ENCODE measurements around the gene RIN1. TPM values are rescaled to one million over a fixed set of nuclear protein-coding genes. Genes with fewer than 3 reads are reported as not detected.

RIN1 gene
- total RNA-seq, 1 donor from 2014 or later: 2.3 TPM

- DNase-seq (ENCODE audit: low spot score, unreplicated experiment): peak; percentile 96
- no peaks in the 10 kb centered on the region for H3K9me3 Mint-ChIP-seq (ENCODE audit: low read depth)
- peak within 1 kb of the TSS; percentile 86 for H3K4me3 Mint-ChIP-seq (ENCODE audit: low read depth)
- TF ChIP-seq CTCF (IDR thresholded peaks at IDR 0.05; ENCODE audit: unreplicated experiment): peak; percentile 35
- peaks cover 20% of the 10 kb centered on the region for H3K4me1 Mint-ChIP-seq (ENCODE audit: low read depth)
- H3K36me3 Mint-ChIP-seq (ENCODE audit: insufficient read depth): no peaks in the 10 kb centered on the region
- peaks cover 22% of the 10 kb centered on the region for H3K27me3 Mint-ChIP-seq
- H3K27ac Mint-ChIP-seq: peak within 1 kb of the TSS; percentile 97
These were observed 47.3 kb downstream of the RIN1 start, which contains the start of gene YIF1A for GRCh38 chr11:66288671-66289547. Gene YIF1A (minus strand): TSS chr11:66289143. CDS start chr11:66288985, 158 bp downstream.

- peaks cover 15% of the 10 kb centered on the region for H3K27me3 Mint-ChIP-seq
- TF ChIP-seq CTCF (IDR thresholded peaks at IDR 0.05; ENCODE audit: unreplicated experiment): no peak
- DNase-seq (ENCODE audit: low spot score, unreplicated experiment): no peak
- H3K36me3 Mint-ChIP-seq (ENCODE audit: insufficient read depth): no peaks in the 10 kb centered on the region
- H3K4me1 Mint-ChIP-seq (ENCODE audit: low read depth): peaks cover 20% of the 10 kb centered on the region
- H3K4me3 Mint-ChIP-seq (ENCODE audit: low read depth): peak overlapping the region; percentile 86
- H3K9me3 Mint-ChIP-seq (ENCODE audit: low read depth): no peaks in the 10 kb centered on the region
- H3K27ac Mint-ChIP-seq: peak overlapping the region; percentile 87
These were observed 48.2 kb downstream of the RIN1 start for GRCh38 chr11:66287889-66288670.

- H3K9me3 Mint-ChIP-seq (ENCODE audit: low read depth): no peaks in the 10 kb centered on the region
- peaks cover 20% of the 10 kb centered on the region for H3K4me1 Mint-ChIP-seq (ENCODE audit: low read depth)
- no peak overlapping the region for H3K27ac Mint-ChIP-seq
These were observed 48.9 kb downstream of the RIN1 start for GRCh38 chr11:66287211-66287888.

DNA sequence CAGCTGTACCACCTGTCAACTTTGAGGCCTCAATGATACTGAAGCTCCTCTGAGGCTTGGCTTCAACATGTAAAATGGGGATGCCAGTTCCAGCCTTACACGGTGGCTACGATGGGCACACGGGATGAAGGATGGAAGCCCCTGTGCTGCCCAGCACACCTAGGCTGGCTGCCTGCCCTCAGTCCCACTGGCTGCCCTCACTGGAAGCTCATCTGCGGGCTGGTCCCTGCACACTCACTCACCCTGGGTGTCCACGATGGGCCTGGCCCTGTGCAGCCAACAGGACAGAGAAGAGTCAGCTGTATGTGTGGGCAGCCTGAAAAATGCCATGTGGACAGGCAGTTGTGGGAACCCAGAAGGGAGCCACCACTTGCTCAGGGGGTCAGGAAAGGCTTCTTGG lies 49.5 kb downstream of the RIN1 start:
- TF ChIP-seq CTCF (IDR thresholded peaks at IDR 0.05; ENCODE audit: unreplicated experiment): no peak
- H3K4me1 Mint-ChIP-seq (ENCODE audit: low read depth): peaks cover 20% of the 10 kb centered on the region

More at GRCh38 chr11:66287211-66287888, 48.9 kb downstream of the RIN1 start:
- Mint-ChIP-seq H3K4me3 (ENCODE audit: low read depth) (peak overlapping the region; percentile 58), H3K36me3 (ENCODE audit: insufficient read depth) (no peaks in the 10 kb centered on the region), H3K27me3 (peaks cover 9% of the 10 kb centered on the region)
- DNase-seq (ENCODE audit: low spot score, unreplicated experiment): no peak
- no peak for TF ChIP-seq CTCF (IDR thresholded peaks at IDR 0.05; ENCODE audit: unreplicated experiment)

More for the DNA sequence above, 49.5 kb downstream of the RIN1 start:
- Mint-ChIP-seq H3K27ac (no peak overlapping the region), H3K4me3 (ENCODE audit: low read depth) (peak overlapping the region; percentile 40), H3K36me3 (ENCODE audit: insufficient read depth) (no peaks in the 10 kb centered on the region), H3K9me3 (ENCODE audit: low read depth) (no peaks in the 10 kb centered on the region), H3K27me3 (peaks cover 8% of the 10 kb centered on the region)
- DNase-seq (ENCODE audit: low spot score, unreplicated experiment): no peak
